ENCODE results near the gene BMPR1B. TPM values are rescaled to one million over a fixed set of nuclear protein-coding genes. Genes with fewer than 3 reads are reported as not detected.

The BMPR1B gene
- total RNA-seq, 1 experiment from 2014 or later = not detected

DNA sequence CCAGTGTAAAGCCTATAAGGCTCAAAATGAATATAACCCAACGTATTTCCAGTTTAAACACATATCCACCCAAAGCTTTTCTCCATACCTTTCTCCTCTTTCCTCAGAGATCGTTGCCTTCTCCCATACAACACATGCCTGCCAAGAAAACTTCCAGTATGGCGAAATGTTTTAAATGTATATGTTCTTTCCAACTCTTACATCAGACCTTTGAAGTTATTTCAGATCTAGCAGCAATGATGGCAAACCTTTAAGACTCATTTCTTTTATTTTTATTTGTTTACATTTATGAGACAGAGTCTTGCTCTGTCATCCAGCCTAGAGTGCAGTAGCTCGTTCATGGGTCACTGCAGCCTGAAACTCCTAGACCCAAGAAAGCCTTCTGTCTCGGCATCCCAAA is 265.4 kb downstream of the BMPR1B start:
- DNase-seq (ENCODE audit: low read depth, low spot score) (no peak), ATAC-seq (no peak)
- BruUV-seq (replicated peaks) = no TSS peak
- Histone ChIP-seq H3K4me2 (ENCODE audit: low read length) (no peak overlapping the region), H4K20me1 (ENCODE audit: insufficient read depth) (no peaks in the 10 kb centered on the region), H3K27ac (ENCODE audit: low read depth, low read length) (no peak overlapping the region), H3K9me2 (ENCODE audit: insufficient read depth) (no peaks in the 10 kb centered on the region), H3K27me3 (ENCODE audit: insufficient read depth, low read length) (no peaks in the 10 kb centered on the region), H3K36me3 (ENCODE audit: control insufficient read depth in 1 of 2, insufficient read depth in 2 of 2, low read length in 2 of 2) (no peaks in the 10 kb centered on the region), H3K79me2 (ENCODE audit: insufficient read depth, low read length) (no peaks in the 10 kb centered on the region), H3K4me3 (replicated peaks in 1 of 2; ENCODE audit: low read depth in 1 of 2, low read length in 2 of 2) (no peak overlapping the region), H2AFZ (ENCODE audit: low read depth, low read length, poor library complexity, severe bottlenecking) (no peak overlapping the region), H3K4me1 (ENCODE audit: control insufficient read depth in 1 of 2, insufficient read depth in 2 of 2, low read length in 2 of 2) (no peaks in the 10 kb centered on the region), H3K9ac (ENCODE audit: low read length) (no peak overlapping the region), H3K9me3 (ENCODE audit: control insufficient read depth in 1 of 2, insufficient read depth in 1 of 2, low read depth in 1 of 2, low read length in 2 of 2) (no peaks in the 10 kb centered on the region)
- TF ChIP-seq, protein P1, sequence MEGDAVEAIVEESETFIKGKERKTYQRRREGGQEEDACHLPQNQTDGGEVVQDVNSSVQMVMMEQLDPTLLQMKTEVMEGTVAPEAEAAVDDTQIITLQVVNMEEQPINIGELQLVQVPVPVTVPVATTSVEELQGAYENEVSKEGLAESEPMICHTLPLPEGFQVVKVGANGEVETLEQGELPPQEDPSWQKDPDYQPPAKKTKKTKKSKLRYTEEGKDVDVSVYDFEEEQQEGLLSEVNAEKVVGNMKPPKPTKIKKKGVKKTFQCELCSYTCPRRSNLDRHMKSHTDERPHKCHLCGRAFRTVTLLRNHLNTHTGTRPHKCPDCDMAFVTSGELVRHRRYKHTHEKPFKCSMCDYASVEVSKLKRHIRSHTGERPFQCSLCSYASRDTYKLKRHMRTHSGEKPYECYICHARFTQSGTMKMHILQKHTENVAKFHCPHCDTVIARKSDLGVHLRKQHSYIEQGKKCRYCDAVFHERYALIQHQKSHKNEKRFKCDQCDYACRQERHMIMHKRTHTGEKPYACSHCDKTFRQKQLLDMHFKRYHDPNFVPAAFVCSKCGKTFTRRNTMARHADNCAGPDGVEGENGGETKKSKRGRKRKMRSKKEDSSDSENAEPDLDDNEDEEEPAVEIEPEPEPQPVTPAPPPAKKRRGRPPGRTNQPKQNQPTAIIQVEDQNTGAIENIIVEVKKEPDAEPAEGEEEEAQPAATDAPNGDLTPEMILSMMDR (IDR thresholded peaks at IDR 0.05 in 2 of 3, conservative IDR thresholded peaks at IDR 0.05 in 1 of 3; ENCODE audit: borderline replicate concordance in 1 of 3, insufficient read depth in 1 of 3, low read depth in 2 of 3, low read length in 2 of 3) = no peak
- TF ChIP-seq, protein P2, sequence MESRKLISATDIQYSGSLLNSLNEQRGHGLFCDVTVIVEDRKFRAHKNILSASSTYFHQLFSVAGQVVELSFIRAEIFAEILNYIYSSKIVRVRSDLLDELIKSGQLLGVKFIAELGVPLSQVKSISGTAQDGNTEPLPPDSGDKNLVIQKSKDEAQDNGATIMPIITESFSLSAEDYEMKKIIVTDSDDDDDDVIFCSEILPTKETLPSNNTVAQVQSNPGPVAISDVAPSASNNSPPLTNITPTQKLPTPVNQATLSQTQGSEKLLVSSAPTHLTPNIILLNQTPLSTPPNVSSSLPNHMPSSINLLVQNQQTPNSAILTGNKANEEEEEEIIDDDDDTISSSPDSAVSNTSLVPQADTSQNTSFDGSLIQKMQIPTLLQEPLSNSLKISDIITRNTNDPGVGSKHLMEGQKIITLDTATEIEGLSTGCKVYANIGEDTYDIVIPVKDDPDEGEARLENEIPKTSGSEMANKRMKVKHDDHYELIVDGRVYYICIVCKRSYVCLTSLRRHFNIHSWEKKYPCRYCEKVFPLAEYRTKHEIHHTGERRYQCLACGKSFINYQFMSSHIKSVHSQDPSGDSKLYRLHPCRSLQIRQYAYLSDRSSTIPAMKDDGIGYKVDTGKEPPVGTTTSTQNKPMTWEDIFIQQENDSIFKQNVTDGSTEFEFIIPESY (IDR thresholded peaks at IDR 0.05; ENCODE audit: extremely low read depth, insufficient replicate concordance, low read length) = no peak
- no peak for TF ChIP-seq ELF1 (IDR thresholded peaks at IDR 0.05; ENCODE audit: borderline replicate concordance, low read depth)
- TF ChIP-seq POLR2AphosphoS5 (IDR thresholded peaks at IDR 0.05; ENCODE audit: low read depth, low read length) = no peak
- TF ChIP-seq SP1 (IDR thresholded peaks at IDR 0.05; ENCODE audit: low read depth) = no peak
- TF ChIP-seq CEBPB (IDR thresholded peaks at IDR 0.05; ENCODE audit: low read depth) = no peak
- TF ChIP-seq FOSL1 (IDR thresholded peaks at IDR 0.05; ENCODE audit: low read depth) = no peak
- no peak for TF ChIP-seq ATF3 (IDR thresholded peaks at IDR 0.05)
- no peak for TF ChIP-seq EZH2phosphoT487 (IDR thresholded peaks at IDR 0.05; ENCODE audit: borderline replicate concordance)
- TF ChIP-seq RAD21 (IDR thresholded peaks at IDR 0.05; ENCODE audit: low read depth) = no peak
- TF ChIP-seq CBX3 (IDR thresholded peaks at IDR 0.05; ENCODE audit: low read depth) = no peak
- TF ChIP-seq TCF7L2 (IDR thresholded peaks at IDR 0.05; ENCODE audit: borderline replicate concordance, extremely low read depth, insufficient read depth, insufficient read length) = no peak
- no peak for TF ChIP-seq POLR2A (IDR thresholded peaks at IDR 0.05; ENCODE audit: borderline replicate concordance, extremely low read depth, insufficient read depth, insufficient read length)
- TF ChIP-seq MAX (IDR thresholded peaks at IDR 0.05) = no peak
- no peak for TF ChIP-seq SRF (IDR thresholded peaks at IDR 0.05; ENCODE audit: low read depth)
- no peak for TF ChIP-seq ZNF274 (IDR thresholded peaks at IDR 0.05; ENCODE audit: low read depth, low read length)
- CTCF ChIA-PET = no interaction called here
- intact Hi-C loops (cut with micrococcal nuclease) = no loop called here
- RAD21 ChIA-PET (ENCODE audit: low non-redundant PET in 1 of 2, low total read pairs in 2 of 2, uncharacterized antibody in 2 of 2, unreplicated experiment in 2 of 2) = no interaction called here
- POLR2A ChIA-PET = no interaction called here

All from HCT116 (cell line).